ENCODE measurements around the gene GRIP1.

GRIP1 gene

GRCh38 chr12:66688846-66689439 lies 10.1 kb upstream of the GRIP1 start:
- H3K27me3 Mint-ChIP-seq (ENCODE audit: low read depth), result no peaks in the 10 kb centered on the region
- no peaks in the 10 kb centered on the region for H3K9me3 Mint-ChIP-seq
- peaks cover 28% of the 10 kb centered on the region for H3K4me1 Mint-ChIP-seq
- H3K36me3 Mint-ChIP-seq (ENCODE audit: low read depth), result no peaks in the 10 kb centered on the region
- H3K4me3 Mint-ChIP-seq, result no peak overlapping the region
- peak overlapping the region in 1 of 3 experiments; percentile 4 for H3K27ac Mint-ChIP-seq
- TF ChIP-seq, protein P1, sequence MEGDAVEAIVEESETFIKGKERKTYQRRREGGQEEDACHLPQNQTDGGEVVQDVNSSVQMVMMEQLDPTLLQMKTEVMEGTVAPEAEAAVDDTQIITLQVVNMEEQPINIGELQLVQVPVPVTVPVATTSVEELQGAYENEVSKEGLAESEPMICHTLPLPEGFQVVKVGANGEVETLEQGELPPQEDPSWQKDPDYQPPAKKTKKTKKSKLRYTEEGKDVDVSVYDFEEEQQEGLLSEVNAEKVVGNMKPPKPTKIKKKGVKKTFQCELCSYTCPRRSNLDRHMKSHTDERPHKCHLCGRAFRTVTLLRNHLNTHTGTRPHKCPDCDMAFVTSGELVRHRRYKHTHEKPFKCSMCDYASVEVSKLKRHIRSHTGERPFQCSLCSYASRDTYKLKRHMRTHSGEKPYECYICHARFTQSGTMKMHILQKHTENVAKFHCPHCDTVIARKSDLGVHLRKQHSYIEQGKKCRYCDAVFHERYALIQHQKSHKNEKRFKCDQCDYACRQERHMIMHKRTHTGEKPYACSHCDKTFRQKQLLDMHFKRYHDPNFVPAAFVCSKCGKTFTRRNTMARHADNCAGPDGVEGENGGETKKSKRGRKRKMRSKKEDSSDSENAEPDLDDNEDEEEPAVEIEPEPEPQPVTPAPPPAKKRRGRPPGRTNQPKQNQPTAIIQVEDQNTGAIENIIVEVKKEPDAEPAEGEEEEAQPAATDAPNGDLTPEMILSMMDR (IDR thresholded peaks at IDR 0.05; ENCODE audit: unreplicated experiment in 3 of 3), result peak; percentile 67 to 78 (median 74)

GRCh38 chr12:66684222-66684621 lies 5.3 kb upstream of the GRIP1 start:
- Mint-ChIP-seq H3K9me3 (no peaks in the 10 kb centered on the region), H3K4me3 (no peak overlapping the region), H3K27ac (no peak overlapping the region), H3K4me1 (peaks cover 30% of the 10 kb centered on the region), H3K27me3 (ENCODE audit: low read depth) (no peaks in the 10 kb centered on the region), H3K36me3 (ENCODE audit: low read depth) (no peaks in the 10 kb centered on the region)
- TF ChIP-seq, protein P1 (IDR thresholded peaks at IDR 0.05; ENCODE audit: unreplicated experiment in 3 of 3), result no peak

DNA sequence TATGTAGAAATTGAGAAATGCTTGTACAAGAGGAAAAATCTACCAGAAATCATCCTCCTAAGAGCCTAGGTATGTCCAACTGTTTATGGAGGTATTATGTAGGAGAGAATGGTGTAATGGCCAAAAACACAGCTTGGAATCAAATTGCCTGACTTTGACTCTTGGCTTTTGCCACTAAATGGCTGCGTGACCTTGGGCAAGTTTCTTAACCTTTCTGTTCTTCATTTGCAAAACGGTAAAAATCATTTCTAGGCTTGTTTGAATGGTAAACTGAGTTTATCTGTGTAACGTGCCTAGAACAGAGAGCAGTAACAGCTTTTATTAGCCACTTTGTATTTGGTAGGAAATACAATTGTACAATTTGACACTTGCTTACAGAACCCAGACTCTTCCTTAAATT lies 4.9 kb upstream of the GRIP1 start:
- no peaks in the 10 kb centered on the region for H3K36me3 Mint-ChIP-seq (ENCODE audit: low read depth)
- no peak overlapping the region for H3K27ac Mint-ChIP-seq
- TF ChIP-seq, protein P1 (IDR thresholded peaks at IDR 0.05; ENCODE audit: unreplicated experiment in 3 of 3), result no peak
- no peak overlapping the region for H3K4me3 Mint-ChIP-seq
- no peaks in the 10 kb centered on the region for H3K27me3 Mint-ChIP-seq (ENCODE audit: low read depth)
- H3K9me3 Mint-ChIP-seq, result no peaks in the 10 kb centered on the region
- H3K4me1 Mint-ChIP-seq, result peaks cover 31% of the 10 kb centered on the region

- Mint-ChIP-seq H3K4me3 (no peak overlapping the region), H3K36me3 (ENCODE audit: low read depth) (no peaks in the 10 kb centered on the region), H3K9me3 (no peaks in the 10 kb centered on the region), H3K27me3 (ENCODE audit: low read depth) (no peaks in the 10 kb centered on the region), H3K27ac (no peak overlapping the region), H3K4me1 (peaks cover 38% of the 10 kb centered on the region)
- TF ChIP-seq, protein P1 (IDR thresholded peaks at IDR 0.05; ENCODE audit: unreplicated experiment in 3 of 3), result no peak
Observed at GRCh38 chr12:66683073-66683472, 4.2 kb upstream of the GRIP1 start.

- peak overlapping the region in 1 of 3 experiments; percentile 67 for H3K4me3 Mint-ChIP-seq
- TF ChIP-seq, protein P1 (IDR thresholded peaks at IDR 0.05; ENCODE audit: unreplicated experiment in 3 of 3), result no peak
- peaks cover 38% of the 10 kb centered on the region for H3K4me1 Mint-ChIP-seq
- peak overlapping the region in 2 of 3 experiments; percentile 70 to 82 for H3K27ac Mint-ChIP-seq
- no peaks in the 10 kb centered on the region for H3K27me3 Mint-ChIP-seq (ENCODE audit: low read depth)
- H3K36me3 Mint-ChIP-seq (ENCODE audit: low read depth), result no peaks in the 10 kb centered on the region
- H3K9me3 Mint-ChIP-seq, result no peaks in the 10 kb centered on the region
Observed at GRCh38 chr12:66679461-66680084, 697 bp upstream of the GRIP1 start.

GRCh38 chr12:66676241-66676640 lies 2.6 kb downstream of the GRIP1 start:
- Mint-ChIP-seq H3K27ac (peak overlapping the region in 1 of 3 experiments; percentile 69), H3K36me3 (ENCODE audit: low read depth) (no peaks in the 10 kb centered on the region), H3K4me3 (no peak overlapping the region), H3K9me3 (no peaks in the 10 kb centered on the region), H3K4me1 (peaks cover 38% of the 10 kb centered on the region), H3K27me3 (ENCODE audit: low read depth) (peaks cover 1% of the 10 kb centered on the region)
- TF ChIP-seq, protein P1 (IDR thresholded peaks at IDR 0.05; ENCODE audit: unreplicated experiment in 3 of 3), result no peak

All from nephron (organoid).